ENCODE measurements around the gene PHLDA2.
"Not testable (repeated sequence)": the region's sequence is repeated elsewhere in the genome, so short reads cannot be mapped to it uniquely, and the experiment has no call there.

PHLDA2 gene

GRCh38 chr11:2909133-2909902 lies 19.9 kb downstream of the PHLDA2 start:
- Histone ChIP-seq H3K4me1 (ENCODE audit: control insufficient read depth, insufficient read depth, low read length) (peaks cover 5% of the 10 kb centered on the region), H3K36me3 (ENCODE audit: control insufficient read depth, insufficient read depth, low read length) (no peaks in the 10 kb centered on the region), H3K27ac (ENCODE audit: insufficient read depth, low read depth, low read length, poor library complexity, severe bottlenecking) (no peak overlapping the region), H3K4me3 (ENCODE audit: insufficient read depth, low read depth, low read length) (no peak overlapping the region), H3K9me3 (ENCODE audit: control insufficient read depth, low read length) (no peaks in the 10 kb centered on the region), H3K27me3 (ENCODE audit: control insufficient read depth, insufficient read depth, low read length, poor library complexity, severe bottlenecking) (peaks cover 19% of the 10 kb centered on the region)
- 68 to 73% methylated on average over 78 of the region's 78 CpGs for WGBS, 2 experiments

- no peak overlapping the region for H3K27ac ChIP-seq (ENCODE audit: insufficient read depth, low read depth, low read length, poor library complexity, severe bottlenecking)
- no peaks in the 10 kb centered on the region for H3K36me3 ChIP-seq (ENCODE audit: control insufficient read depth, insufficient read depth, low read length)
- WGBS, 2 experiments: 89 to 92% methylated on average over 14 of the region's 14 CpGs
- H3K27me3 ChIP-seq (ENCODE audit: control insufficient read depth, insufficient read depth, low read length, poor library complexity, severe bottlenecking): peaks cover 19% of the 10 kb centered on the region
- no peak overlapping the region for H3K4me3 ChIP-seq (ENCODE audit: insufficient read depth, low read depth, low read length)
- H3K4me1 ChIP-seq (ENCODE audit: control insufficient read depth, insufficient read depth, low read length): peaks cover 5% of the 10 kb centered on the region
- no peaks in the 10 kb centered on the region for H3K9me3 ChIP-seq (ENCODE audit: control insufficient read depth, low read length)
Measured at GRCh38 chr11:2908130-2908529, 21.1 kb downstream of the PHLDA2 start.

- not testable (repeated sequence) for H3K27ac ChIP-seq (ENCODE audit: insufficient read depth, low read depth, low read length, poor library complexity, severe bottlenecking); H3K4me1 ChIP-seq (ENCODE audit: control insufficient read depth, insufficient read depth, low read length); H3K4me3 ChIP-seq (ENCODE audit: insufficient read depth, low read depth, low read length); H3K36me3 ChIP-seq (ENCODE audit: control insufficient read depth, insufficient read depth, low read length); H3K9me3 ChIP-seq (ENCODE audit: control insufficient read depth, low read length)
- peaks cover 26% of the 10 kb centered on the region for H3K27me3 ChIP-seq (ENCODE audit: control insufficient read depth, insufficient read depth, low read length, poor library complexity, severe bottlenecking)
- WGBS, 2 experiments: 94 to 95% methylated on average over 7 of the region's 7 CpGs
Measured at GRCh38 chr11:2905299-2905698, 23.9 kb downstream of the PHLDA2 start.

GRCh38 chr11:2904153-2905052 lies 24.8 kb downstream of the PHLDA2 start:
- Histone ChIP-seq H3K27me3 (ENCODE audit: control insufficient read depth, insufficient read depth, low read length, poor library complexity, severe bottlenecking) (peaks cover 21% of the 10 kb centered on the region), H3K9me3 (ENCODE audit: control insufficient read depth, low read length) (no peaks in the 10 kb centered on the region), H3K36me3 (ENCODE audit: control insufficient read depth, insufficient read depth, low read length) (no peaks in the 10 kb centered on the region), H3K4me1 (ENCODE audit: control insufficient read depth, insufficient read depth, low read length) (peaks cover 9% of the 10 kb centered on the region), H3K4me3 (ENCODE audit: insufficient read depth, low read depth, low read length) (no peak overlapping the region), H3K27ac (ENCODE audit: insufficient read depth, low read depth, low read length, poor library complexity, severe bottlenecking) (no peak overlapping the region)
- 80 to 81% methylated on average over 21 of the region's 21 CpGs for WGBS, 2 experiments

GRCh38 chr11:2903672-2904011 lies 25.6 kb downstream of the PHLDA2 start:
- H3K4me3 ChIP-seq (ENCODE audit: insufficient read depth, low read depth, low read length): no peak overlapping the region
- WGBS, 2 experiments: 70 to 75% methylated on average over 7 of the region's 7 CpGs
- no peak overlapping the region for H3K27ac ChIP-seq (ENCODE audit: insufficient read depth, low read depth, low read length, poor library complexity, severe bottlenecking)
- H3K4me1 ChIP-seq (ENCODE audit: control insufficient read depth, insufficient read depth, low read length): peaks cover 9% of the 10 kb centered on the region
- H3K27me3 ChIP-seq (ENCODE audit: control insufficient read depth, insufficient read depth, low read length, poor library complexity, severe bottlenecking): peaks cover 13% of the 10 kb centered on the region
- H3K9me3 ChIP-seq (ENCODE audit: control insufficient read depth, low read length): no peaks in the 10 kb centered on the region
- no peaks in the 10 kb centered on the region for H3K36me3 ChIP-seq (ENCODE audit: control insufficient read depth, insufficient read depth, low read length)

GRCh38 chr11:2902784-2903671 lies 26.2 kb downstream of the PHLDA2 start:
- H3K27ac ChIP-seq (ENCODE audit: insufficient read depth, low read depth, low read length, poor library complexity, severe bottlenecking): no peak overlapping the region
- peak overlapping the region; percentile 63 for H3K4me3 ChIP-seq (ENCODE audit: insufficient read depth, low read depth, low read length)
- no peaks in the 10 kb centered on the region for H3K36me3 ChIP-seq (ENCODE audit: control insufficient read depth, insufficient read depth, low read length)

GRCh38 chr11:2901854-2902783 lies 27.1 kb downstream of the PHLDA2 start:
- Histone ChIP-seq H3K4me1 (ENCODE audit: control insufficient read depth, insufficient read depth, low read length) (peaks cover 9% of the 10 kb centered on the region), H3K4me3 (ENCODE audit: insufficient read depth, low read depth, low read length) (peak overlapping the region; percentile 63), H3K9me3 (ENCODE audit: control insufficient read depth, low read length) (no peaks in the 10 kb centered on the region), H3K27me3 (ENCODE audit: control insufficient read depth, insufficient read depth, low read length, poor library complexity, severe bottlenecking) (peaks cover 8% of the 10 kb centered on the region), H3K36me3 (ENCODE audit: control insufficient read depth, insufficient read depth, low read length) (no peaks in the 10 kb centered on the region), H3K27ac (ENCODE audit: insufficient read depth, low read depth, low read length, poor library complexity, severe bottlenecking) (no peak overlapping the region)
- WGBS, 2 experiments: 3 to 4% methylated on average over 58 of the region's 58 CpGs

More at GRCh38 chr11:2902784-2903671, 26.2 kb downstream of the PHLDA2 start:
- WGBS, 2 experiments: 78 to 80% methylated on average over 23 of the region's 23 CpGs
- Histone ChIP-seq H3K9me3 (ENCODE audit: control insufficient read depth, low read length) (no peaks in the 10 kb centered on the region), H3K4me1 (ENCODE audit: control insufficient read depth, insufficient read depth, low read length) (peaks cover 9% of the 10 kb centered on the region), H3K27me3 (ENCODE audit: control insufficient read depth, insufficient read depth, low read length, poor library complexity, severe bottlenecking) (peaks cover 8% of the 10 kb centered on the region)

- peaks cover 8% of the 10 kb centered on the region for H3K27me3 ChIP-seq (ENCODE audit: control insufficient read depth, insufficient read depth, low read length, poor library complexity, severe bottlenecking)
- WGBS, 2 experiments: 82 to 87% methylated on average over 16 of the region's 16 CpGs
- H3K27ac ChIP-seq (ENCODE audit: insufficient read depth, low read depth, low read length, poor library complexity, severe bottlenecking): no peak overlapping the region
Measured at GRCh38 chr11:2901196-2901796, 27.9 kb downstream of the PHLDA2 start.

More at GRCh38 chr11:2901196-2901796, 27.9 kb downstream of the PHLDA2 start:
- no peaks in the 10 kb centered on the region for H3K36me3 ChIP-seq (ENCODE audit: control insufficient read depth, insufficient read depth, low read length)
- H3K9me3 ChIP-seq (ENCODE audit: control insufficient read depth, low read length): no peaks in the 10 kb centered on the region
- peaks cover 9% of the 10 kb centered on the region for H3K4me1 ChIP-seq (ENCODE audit: control insufficient read depth, insufficient read depth, low read length)
- peak overlapping the region; percentile 63 for H3K4me3 ChIP-seq (ENCODE audit: insufficient read depth, low read depth, low read length)
